Endothelial cell (in vitro differentiated cells): ENCODE measurements around the gene POLD4. TPM values are rescaled to one million over a fixed set of nuclear protein-coding genes. Genes with fewer than 3 reads are reported as not detected.

Source experiments
- DNase-seq: peaks from one replicate; pipeline ENCODE4 v3.0.0; 2021; ENCODE audit warnings: low spot score
- H3K27ac Mint-ChIP-seq: one replicate; pipeline ENCODE4 v1.8.0; 2021; ENCODE audit warnings: mixed read lengths, inconsistent platforms; ENCODE audit not compliant: unreplicated experiment
- H3K27me3 Mint-ChIP-seq: one replicate; pipeline ENCODE4 v1.8.0; 2021; ENCODE audit warnings: mild to moderate bottlenecking, moderate library complexity, mixed read lengths, inconsistent platforms; ENCODE audit not compliant: unreplicated experiment
- H3K36me3 Mint-ChIP-seq: one replicate; pipeline ENCODE4 v1.8.0; 2021; ENCODE audit warnings: mild to moderate bottlenecking, low read depth, mixed read lengths, inconsistent platforms; ENCODE audit not compliant: unreplicated experiment
- H3K4me1 Mint-ChIP-seq: one replicate; pipeline ENCODE4 v1.8.0; 2021; ENCODE audit warnings: mild to moderate bottlenecking, mixed read lengths, inconsistent platforms; ENCODE audit not compliant: unreplicated experiment
- H3K4me3 Mint-ChIP-seq: one replicate; pipeline ENCODE4 v1.8.0; 2021; ENCODE audit warnings: mild to moderate bottlenecking, mixed read lengths, inconsistent platforms; ENCODE audit not compliant: unreplicated experiment
- H3K9me3 Mint-ChIP-seq: one replicate; pipeline ENCODE4 v1.8.0; 2021; ENCODE audit warnings: mixed read lengths, inconsistent platforms; ENCODE audit not compliant: unreplicated experiment
- total RNA-seq: library from RNA; stranded (reverse); fragmentation: NEBNext Ultra II Directional; extraction: Animal tissue kit (Norgen Biotek cat#: 25700); gene quantifications from one replicate; pipeline ENCODE4 v1.2.1, GENCODE V29; 2021; ENCODE audit not compliant: unreplicated experiment
- TF ChIP-seq, protein P1 (sequence below): fragments of 200-600 bp; sonication (generic); IDR thresholded peaks from one replicate; pipeline ENCODE4 v1.5.0; 2021; ENCODE audit warnings: antibody characterized with exemption; ENCODE audit not compliant: unreplicated experiment

The POLD4 gene
- total RNA-seq, 1 donor from 2014 or later: 92.1 TPM

DNA sequence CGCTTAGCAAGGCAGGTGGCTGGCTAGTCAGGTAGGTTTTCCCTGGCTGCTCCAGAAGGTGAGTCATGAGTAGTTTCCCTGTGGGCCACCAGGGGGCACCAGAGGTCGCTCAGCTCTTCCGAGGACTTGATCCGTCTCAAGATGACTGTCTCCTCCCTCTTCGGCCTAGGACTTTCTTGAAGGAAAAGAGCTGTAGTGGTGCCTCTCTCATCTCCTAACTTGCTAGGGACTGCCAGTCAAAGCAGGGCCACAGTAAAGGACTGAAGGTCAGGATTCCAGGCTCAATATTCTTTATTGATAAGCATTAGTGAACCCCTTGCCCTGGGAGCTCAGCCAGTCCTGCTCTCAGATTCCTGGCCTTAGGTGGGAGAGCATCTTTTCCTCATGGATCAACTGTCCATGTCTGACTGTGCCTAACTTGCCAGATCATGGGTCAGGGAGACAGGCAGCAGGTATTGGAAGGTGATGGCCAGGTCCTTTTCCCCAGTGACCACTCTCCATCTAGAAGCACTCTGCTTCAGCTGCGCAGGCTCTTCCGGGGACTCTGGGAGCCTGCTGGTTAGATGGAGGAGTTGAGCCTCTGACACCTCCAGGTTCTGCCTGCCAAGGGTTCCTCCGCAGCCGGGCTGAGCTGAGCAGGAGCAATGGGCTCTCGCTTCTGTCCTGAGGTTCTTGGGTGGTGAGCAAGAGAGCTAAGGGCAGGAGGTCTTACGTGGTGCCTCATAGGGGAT lies 1.9 kb downstream of the POLD4 start:
- peak overlapping the region; percentile 52 for H3K27ac Mint-ChIP-seq
- DNase-seq: no peak
- H3K4me3 Mint-ChIP-seq: peak overlapping the region; percentile 67
- H3K27me3 Mint-ChIP-seq: peaks cover 5% of the 10 kb centered on the region
- TF ChIP-seq, protein P1, sequence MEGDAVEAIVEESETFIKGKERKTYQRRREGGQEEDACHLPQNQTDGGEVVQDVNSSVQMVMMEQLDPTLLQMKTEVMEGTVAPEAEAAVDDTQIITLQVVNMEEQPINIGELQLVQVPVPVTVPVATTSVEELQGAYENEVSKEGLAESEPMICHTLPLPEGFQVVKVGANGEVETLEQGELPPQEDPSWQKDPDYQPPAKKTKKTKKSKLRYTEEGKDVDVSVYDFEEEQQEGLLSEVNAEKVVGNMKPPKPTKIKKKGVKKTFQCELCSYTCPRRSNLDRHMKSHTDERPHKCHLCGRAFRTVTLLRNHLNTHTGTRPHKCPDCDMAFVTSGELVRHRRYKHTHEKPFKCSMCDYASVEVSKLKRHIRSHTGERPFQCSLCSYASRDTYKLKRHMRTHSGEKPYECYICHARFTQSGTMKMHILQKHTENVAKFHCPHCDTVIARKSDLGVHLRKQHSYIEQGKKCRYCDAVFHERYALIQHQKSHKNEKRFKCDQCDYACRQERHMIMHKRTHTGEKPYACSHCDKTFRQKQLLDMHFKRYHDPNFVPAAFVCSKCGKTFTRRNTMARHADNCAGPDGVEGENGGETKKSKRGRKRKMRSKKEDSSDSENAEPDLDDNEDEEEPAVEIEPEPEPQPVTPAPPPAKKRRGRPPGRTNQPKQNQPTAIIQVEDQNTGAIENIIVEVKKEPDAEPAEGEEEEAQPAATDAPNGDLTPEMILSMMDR: peak; percentile 88
- H3K36me3 Mint-ChIP-seq: no peaks in the 10 kb centered on the region
- no peaks in the 10 kb centered on the region for H3K9me3 Mint-ChIP-seq
- peaks cover 58% of the 10 kb centered on the region for H3K4me1 Mint-ChIP-seq

DNA sequence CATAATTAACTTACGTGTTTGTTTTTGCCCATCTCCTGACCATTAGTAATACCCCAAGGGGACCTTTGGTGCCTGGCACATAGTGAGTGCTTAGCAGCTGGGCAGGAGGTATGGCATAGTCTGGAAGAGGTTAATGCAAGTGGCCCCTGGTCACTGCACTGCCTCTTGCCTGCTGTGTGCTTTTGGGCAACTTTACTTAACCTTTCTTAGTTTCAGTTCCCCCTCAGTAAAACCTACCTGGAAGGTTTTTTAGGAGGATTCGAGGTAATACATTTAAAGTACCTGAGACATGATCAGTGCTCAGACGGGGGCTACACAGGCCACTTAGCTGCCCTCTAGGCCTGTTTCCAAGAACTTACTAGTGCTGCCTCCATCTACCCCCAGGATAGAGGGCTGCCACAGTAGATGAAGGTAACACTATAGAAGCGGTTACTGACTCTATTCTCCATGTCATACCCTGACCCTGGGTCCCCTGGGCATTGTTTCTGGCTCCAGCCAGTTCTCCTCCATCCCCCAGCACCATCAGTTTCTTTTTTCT lies 3.3 kb downstream of the POLD4 start:
- no peaks in the 10 kb centered on the region for H3K9me3 Mint-ChIP-seq
- DNase-seq: no peak
- no peaks in the 10 kb centered on the region for H3K36me3 Mint-ChIP-seq
- H3K4me3 Mint-ChIP-seq: peak overlapping the region; percentile 43
- peak overlapping the region; percentile 95 for H3K27ac Mint-ChIP-seq
- peaks cover 3% of the 10 kb centered on the region for H3K27me3 Mint-ChIP-seq
- peaks cover 71% of the 10 kb centered on the region for H3K4me1 Mint-ChIP-seq
- TF ChIP-seq, protein P1: no peak

DNA sequence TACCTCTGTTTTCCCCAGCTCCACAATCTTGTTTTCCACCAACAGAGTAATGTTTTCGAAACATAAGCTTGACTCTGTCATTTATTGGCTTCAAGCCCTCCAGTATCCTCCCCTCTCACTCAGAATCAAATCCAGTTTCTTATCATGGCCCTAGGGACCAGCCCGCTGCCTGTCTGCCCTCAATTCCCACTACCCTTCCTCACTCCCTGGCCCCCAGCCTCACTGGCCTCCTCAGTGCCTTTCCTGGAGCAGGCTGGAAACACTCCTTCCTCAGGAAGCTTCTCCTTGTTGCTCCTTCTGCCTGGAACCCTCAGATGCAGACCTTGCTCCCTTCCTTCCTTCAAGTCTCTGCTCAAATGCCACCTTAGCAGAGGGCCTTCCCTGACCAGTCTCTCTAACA lies 3.9 kb downstream of the POLD4 start:
- TF ChIP-seq, protein P1: no peak
- Mint-ChIP-seq H3K4me1 (peaks cover 70% of the 10 kb centered on the region), H3K9me3 (no peaks in the 10 kb centered on the region), H3K27me3 (peaks cover 3% of the 10 kb centered on the region), H3K27ac (peak overlapping the region; percentile 95), H3K4me3 (peak overlapping the region; percentile 43), H3K36me3 (no peaks in the 10 kb centered on the region)
- DNase-seq: no peak

DNA sequence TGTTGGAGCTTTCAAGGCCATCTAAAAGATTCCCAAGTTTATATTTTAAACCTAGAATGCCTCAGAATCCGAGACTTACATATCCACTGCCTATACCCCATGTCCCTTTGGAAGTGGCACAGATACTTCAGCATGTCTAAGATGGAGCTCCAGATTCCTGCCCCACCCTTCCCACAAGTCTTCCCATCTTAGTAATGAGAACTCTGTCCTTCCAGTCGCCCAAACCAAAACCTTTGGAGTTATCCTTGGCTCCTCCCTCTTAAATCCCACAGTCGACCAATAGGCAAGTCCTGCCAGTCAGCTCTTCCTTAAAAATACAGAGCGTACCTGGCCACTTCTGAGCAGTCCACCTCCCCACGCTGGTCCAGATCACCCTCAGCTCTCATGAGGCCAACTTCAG lies 4.3 kb downstream of the POLD4 start:
- TF ChIP-seq, protein P1: no peak
- peak overlapping the region; percentile 43 for H3K4me3 Mint-ChIP-seq
- H3K4me1 Mint-ChIP-seq: peaks cover 70% of the 10 kb centered on the region
- no peaks in the 10 kb centered on the region for H3K9me3 Mint-ChIP-seq
- H3K36me3 Mint-ChIP-seq: no peaks in the 10 kb centered on the region
- no peak for DNase-seq
- H3K27me3 Mint-ChIP-seq: peaks cover 3% of the 10 kb centered on the region
- peak overlapping the region; percentile 95 for H3K27ac Mint-ChIP-seq
